GM12864 (cell line): Measurements from ENCODE around the gene HIVEP2.

Source experiments
- DNase-seq: peaks from one replicate; pipeline ENCODE4 v3.0.0-alpha.2; 2011; ENCODE audit warnings: low read depth
- H3K4me3 ChIP-seq: 2 replicates; pipeline ENCODE4 v1.5.1; 2011; ENCODE audit warnings: mild to moderate bottlenecking, low read depth, low read length, control low read depth
- TF ChIP-seq, protein P1 (sequence below): IDR thresholded peaks from 2 replicates; pipeline ENCODE4 v1.5.1; 2011; ENCODE audit warnings: low read depth, mild to moderate bottlenecking, moderate library complexity, low read length, control low read depth, inconsistent platforms; ENCODE audit errors: missing control alignments

HIVEP2 gene

DNA sequence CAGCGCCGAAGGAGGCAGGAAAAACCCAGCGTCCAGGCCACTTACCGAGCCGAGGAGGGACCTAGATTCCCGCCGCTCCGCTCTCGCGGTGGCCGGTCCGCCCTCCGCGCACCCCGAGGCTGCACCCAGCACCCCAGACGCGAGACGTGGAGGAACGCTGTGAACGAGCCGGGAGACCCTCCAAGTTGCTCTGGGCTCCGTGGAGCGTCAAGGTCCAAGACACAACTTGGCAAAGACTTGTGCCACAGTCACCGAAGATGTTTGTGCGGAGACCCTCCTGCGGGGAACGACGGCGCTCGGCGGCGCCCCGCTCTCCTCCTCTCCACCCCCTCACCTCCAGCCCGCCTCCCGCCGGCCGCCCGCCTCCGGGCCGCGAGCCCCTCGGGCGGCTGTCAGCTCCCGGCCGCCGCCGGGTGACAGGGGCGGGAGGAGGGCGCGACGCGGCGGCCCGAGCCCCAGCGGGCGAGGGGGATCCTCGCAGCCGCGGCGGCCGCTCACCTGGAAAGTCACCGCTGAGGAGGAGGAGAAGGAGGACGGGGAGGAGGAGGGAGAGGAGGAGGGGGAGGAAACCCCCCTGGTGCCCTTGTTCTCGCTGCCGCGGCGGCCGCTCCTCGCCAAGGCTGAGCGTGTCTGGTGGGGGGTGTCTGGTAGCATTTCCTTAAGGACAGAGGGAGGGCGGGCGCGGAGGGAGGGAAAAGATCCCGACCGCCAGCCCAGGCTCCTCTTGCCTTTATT is 637 bp upstream of the HIVEP2 start:
- DNase-seq = no peak
- TF ChIP-seq, protein P1, sequence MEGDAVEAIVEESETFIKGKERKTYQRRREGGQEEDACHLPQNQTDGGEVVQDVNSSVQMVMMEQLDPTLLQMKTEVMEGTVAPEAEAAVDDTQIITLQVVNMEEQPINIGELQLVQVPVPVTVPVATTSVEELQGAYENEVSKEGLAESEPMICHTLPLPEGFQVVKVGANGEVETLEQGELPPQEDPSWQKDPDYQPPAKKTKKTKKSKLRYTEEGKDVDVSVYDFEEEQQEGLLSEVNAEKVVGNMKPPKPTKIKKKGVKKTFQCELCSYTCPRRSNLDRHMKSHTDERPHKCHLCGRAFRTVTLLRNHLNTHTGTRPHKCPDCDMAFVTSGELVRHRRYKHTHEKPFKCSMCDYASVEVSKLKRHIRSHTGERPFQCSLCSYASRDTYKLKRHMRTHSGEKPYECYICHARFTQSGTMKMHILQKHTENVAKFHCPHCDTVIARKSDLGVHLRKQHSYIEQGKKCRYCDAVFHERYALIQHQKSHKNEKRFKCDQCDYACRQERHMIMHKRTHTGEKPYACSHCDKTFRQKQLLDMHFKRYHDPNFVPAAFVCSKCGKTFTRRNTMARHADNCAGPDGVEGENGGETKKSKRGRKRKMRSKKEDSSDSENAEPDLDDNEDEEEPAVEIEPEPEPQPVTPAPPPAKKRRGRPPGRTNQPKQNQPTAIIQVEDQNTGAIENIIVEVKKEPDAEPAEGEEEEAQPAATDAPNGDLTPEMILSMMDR = no peak
- H3K4me3 ChIP-seq = peak overlapping the region; percentile 66

DNA sequence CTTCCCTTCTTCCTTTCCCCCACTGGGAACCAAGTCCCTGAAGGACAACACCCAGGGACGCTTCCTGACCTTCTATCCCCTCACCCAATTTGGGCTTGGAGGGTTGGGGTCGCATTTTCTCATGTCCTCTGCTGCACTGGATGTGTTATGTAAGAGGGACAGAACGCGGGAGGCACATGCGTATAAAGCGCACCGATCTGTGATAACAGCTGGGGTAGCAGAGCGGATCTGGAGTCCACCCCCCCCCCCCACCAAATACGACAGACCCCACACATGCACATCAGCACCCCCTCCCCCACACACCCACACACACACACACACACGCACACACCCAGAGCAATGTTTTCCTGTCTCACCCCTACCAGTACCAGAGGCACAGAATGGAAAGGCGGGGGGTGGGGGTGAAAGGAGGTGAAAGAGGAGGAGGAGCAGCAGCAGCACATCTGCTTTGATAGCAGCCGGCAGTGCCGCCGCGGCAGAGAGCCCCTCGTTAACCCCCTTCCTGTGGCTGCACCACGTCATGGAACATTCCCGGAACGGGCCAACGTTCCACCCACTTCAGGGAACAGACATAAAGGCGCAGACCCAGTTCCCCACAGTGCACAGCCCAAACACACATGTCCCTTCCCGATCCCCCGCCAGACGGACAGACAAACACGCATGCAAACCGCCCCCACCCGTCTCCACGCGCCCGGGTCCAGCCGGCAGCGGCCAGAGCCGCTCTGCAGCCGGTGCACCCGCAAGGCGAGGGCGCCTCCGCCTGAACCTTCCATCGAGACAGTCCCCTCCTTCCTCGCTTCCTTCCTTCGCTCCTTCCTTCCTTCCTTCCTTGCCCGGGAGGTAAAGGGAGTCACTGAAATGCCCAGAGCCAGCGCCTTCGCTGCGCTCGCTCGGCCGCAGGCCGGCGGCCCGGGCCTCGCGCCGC is 590 bp downstream of the HIVEP2 start:
- peak; percentile 47 for DNase-seq
- peak overlapping the region; percentile 66 for H3K4me3 ChIP-seq
- TF ChIP-seq, protein P1 = no peak

DNA sequence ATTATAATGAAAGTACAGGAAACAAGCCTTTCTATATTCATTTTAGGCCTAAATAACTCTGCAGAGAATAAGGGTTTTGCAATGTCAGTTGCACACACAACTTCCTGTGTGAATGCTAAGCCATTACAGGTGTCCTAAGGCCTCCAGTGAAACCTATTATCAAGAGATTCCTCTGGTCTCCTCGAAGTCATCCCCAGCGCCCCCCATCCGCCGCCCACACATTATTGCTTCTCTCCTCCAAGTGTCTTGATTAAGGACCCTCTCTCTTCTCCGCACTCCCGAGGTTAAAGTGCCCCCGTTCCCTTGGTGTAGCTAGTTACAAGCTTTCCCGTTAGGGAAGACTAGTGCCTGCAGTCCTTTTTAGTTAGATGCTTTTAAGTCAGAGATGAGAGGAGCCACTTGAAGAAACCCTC is 1.3 kb downstream of the HIVEP2 start:
- H3K4me3 ChIP-seq = peak overlapping the region; percentile 66
- TF ChIP-seq, protein P1 = no peak
- peak; percentile 29 for DNase-seq

DNA sequence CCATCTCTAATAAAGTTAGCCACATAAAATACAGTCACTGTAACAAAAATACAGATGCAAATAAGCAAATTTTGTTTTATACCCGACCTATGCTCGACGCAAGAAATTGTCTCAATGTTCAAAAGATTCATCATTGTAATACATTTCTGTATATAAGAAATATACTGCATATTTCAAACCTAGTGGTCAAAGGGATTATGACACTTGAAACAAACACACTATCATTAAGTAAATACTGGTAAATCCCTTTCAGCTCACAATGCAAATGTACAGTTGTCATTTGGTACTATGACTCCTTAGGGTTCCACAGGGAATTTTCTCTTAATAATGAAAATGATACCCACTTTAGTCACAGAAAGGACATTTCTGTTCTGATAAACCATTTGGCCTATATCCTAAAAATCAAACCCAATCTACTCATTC is 2.2 kb downstream of the HIVEP2 start:
- peak; percentile 33 for DNase-seq
- TF ChIP-seq, protein P1 = peak; percentile 40
- no peak overlapping the region for H3K4me3 ChIP-seq

DNA sequence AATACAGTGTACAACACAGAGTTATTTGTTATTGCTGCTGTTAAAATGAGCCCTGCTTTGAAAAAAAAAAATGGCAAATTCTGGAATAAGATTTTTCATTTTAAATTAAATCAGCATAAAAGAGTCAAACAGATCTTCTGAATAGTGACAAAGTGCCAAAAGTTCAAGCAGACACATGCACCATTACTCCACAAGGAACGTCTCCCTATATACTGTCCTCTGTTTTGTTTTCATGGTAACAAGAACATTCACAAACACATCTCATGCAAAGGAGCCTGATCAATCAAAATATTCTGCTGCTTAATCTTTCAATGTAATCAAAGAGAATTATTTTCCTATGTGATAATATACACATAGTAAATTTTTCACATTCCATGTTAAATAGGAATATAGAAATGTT is 2.7 kb downstream of the HIVEP2 start:
- no peak for DNase-seq
- TF ChIP-seq, protein P1 = no peak
- no peak overlapping the region for H3K4me3 ChIP-seq

DNA sequence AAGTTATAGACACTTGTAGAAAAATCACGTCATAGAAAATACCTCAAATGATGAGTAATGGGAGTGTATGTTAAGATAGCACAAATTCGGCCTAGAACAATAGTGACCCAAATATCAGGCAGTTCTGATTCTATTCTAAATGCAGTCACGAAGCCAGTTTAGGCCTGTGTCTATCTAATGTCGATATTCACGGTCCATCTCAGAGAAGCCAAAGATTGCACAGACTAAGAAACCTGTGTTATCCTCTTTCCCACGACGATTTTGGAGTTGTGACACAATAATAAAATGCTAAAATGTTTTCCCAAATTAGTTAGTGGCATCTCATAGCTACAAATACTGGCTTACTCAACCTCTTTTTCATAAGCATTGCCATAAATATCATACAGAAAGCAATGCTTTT is 4.0 kb downstream of the HIVEP2 start:
- DNase-seq = no peak
- TF ChIP-seq, protein P1 = no peak
- H3K4me3 ChIP-seq = no peak overlapping the region
